ENCODE results near the gene ADGRA1. TPM values are rescaled to one million over a fixed set of nuclear protein-coding genes. Genes with fewer than 3 reads are reported as not detected.

ADGRA1 gene
- total RNA-seq, 2 donors from 2014 or later, result 0.24 to 1.0 TPM

- Mint-ChIP-seq H3K9me3 (peaks cover 17% of the 10 kb centered on the region), H3K27me3 (ENCODE audit: insufficient read depth) (no peaks in the 10 kb centered on the region), H3K4me1 (no peaks in the 10 kb centered on the region), H3K36me3 (ENCODE audit: low read depth) (peaks cover 13% of the 10 kb centered on the region), H3K4me3 (no peak overlapping the region), H3K27ac (no peak overlapping the region)
- no peak overlapping the region for H3K4me3 ChIP-seq (ENCODE audit: low read length)
- 92 to 97% methylated on average over 8 to 12 of the region's 12 CpGs for WGBS, 2 experiments (ENCODE audit: insufficient coverage in 1 of 2, insufficient read length in 1 of 2)
- no peak overlapping the region for H3K9ac ChIP-seq (ENCODE audit: extremely low read depth, low read length, poor library complexity, severe bottlenecking)
- TF ChIP-seq CTCF (conservative IDR thresholded peaks at IDR 0.05), result no peak
- H3K4me1 ChIP-seq (ENCODE audit: control insufficient read depth, insufficient read depth, low read length), result no peaks in the 10 kb centered on the region
- H3K27ac ChIP-seq (ENCODE audit: low read depth, low read length), result no peak overlapping the region
- H3K9me3 ChIP-seq (ENCODE audit: control insufficient read depth, low read length), result peaks cover 8% of the 10 kb centered on the region
- H3K36me3 ChIP-seq (ENCODE audit: control insufficient read depth, insufficient read depth, low read length), result no peaks in the 10 kb centered on the region
- no peak for DNase-seq
- no peaks in the 10 kb centered on the region for H3K27me3 ChIP-seq (ENCODE audit: control insufficient read depth, insufficient read depth, low read length, poor library complexity, severe bottlenecking)
Measured at GRCh38 chr10:133177380-133178157, 89.8 kb downstream of the ADGRA1 start.

- no peaks in the 10 kb centered on the region for H3K4me1 Mint-ChIP-seq
- H3K4me3 ChIP-seq (ENCODE audit: low read length), result no peak overlapping the region
- H3K27me3 ChIP-seq (ENCODE audit: control insufficient read depth, insufficient read depth, low read length, poor library complexity, severe bottlenecking), result no peaks in the 10 kb centered on the region
- H3K9me3 ChIP-seq (ENCODE audit: control insufficient read depth, low read length), result peaks cover 8% of the 10 kb centered on the region
- H3K27ac Mint-ChIP-seq, result no peak overlapping the region
- no peaks in the 10 kb centered on the region for H3K4me1 ChIP-seq (ENCODE audit: control insufficient read depth, insufficient read depth, low read length)
- H3K9me3 Mint-ChIP-seq, result peaks cover 13% of the 10 kb centered on the region
- 92 to 96% methylated on average over 19 to 29 of the region's 29 CpGs for WGBS, 2 experiments (ENCODE audit: insufficient coverage in 1 of 2, insufficient read length in 1 of 2)
- H3K36me3 ChIP-seq (ENCODE audit: control insufficient read depth, insufficient read depth, low read length), result no peaks in the 10 kb centered on the region
- H3K4me3 Mint-ChIP-seq, result no peak overlapping the region
- H3K27ac ChIP-seq (ENCODE audit: low read depth, low read length), result no peak overlapping the region
- no peaks in the 10 kb centered on the region for H3K27me3 Mint-ChIP-seq (ENCODE audit: insufficient read depth)
- peaks cover 11% of the 10 kb centered on the region for H3K36me3 Mint-ChIP-seq (ENCODE audit: low read depth)
- no peak for TF ChIP-seq CTCF (conservative IDR thresholded peaks at IDR 0.05)
- H3K9ac ChIP-seq (ENCODE audit: extremely low read depth, low read length, poor library complexity, severe bottlenecking), result no peak overlapping the region
- DNase-seq, result no peak
Measured at GRCh38 chr10:133178357-133179127, 90.8 kb downstream of the ADGRA1 start.

GRCh38 chr10:133179128-133179520 is 91.4 kb downstream of the ADGRA1 start:
- no peak overlapping the region for H3K4me3 ChIP-seq (ENCODE audit: low read length)
- no peak for DNase-seq

More at GRCh38 chr10:133179128-133179520, 91.4 kb downstream of the ADGRA1 start:
- no peaks in the 10 kb centered on the region for H3K27me3 Mint-ChIP-seq (ENCODE audit: insufficient read depth)
- peaks cover 13% of the 10 kb centered on the region for H3K9me3 Mint-ChIP-seq
- WGBS, 2 experiments (ENCODE audit: insufficient coverage in 1 of 2, insufficient read length in 1 of 2), result 84% methylated on average over 8 to 11 of the region's 11 CpGs
- Histone ChIP-seq H3K4me1 (ENCODE audit: control insufficient read depth, insufficient read depth, low read length) (no peaks in the 10 kb centered on the region), H3K9ac (ENCODE audit: extremely low read depth, low read length, poor library complexity, severe bottlenecking) (no peak overlapping the region), H3K27ac (ENCODE audit: low read depth, low read length) (no peak overlapping the region), H3K27me3 (ENCODE audit: control insufficient read depth, insufficient read depth, low read length, poor library complexity, severe bottlenecking) (no peaks in the 10 kb centered on the region), H3K9me3 (ENCODE audit: control insufficient read depth, low read length) (peaks cover 8% of the 10 kb centered on the region), H3K36me3 (ENCODE audit: control insufficient read depth, insufficient read depth, low read length) (no peaks in the 10 kb centered on the region)
- H3K36me3 Mint-ChIP-seq (ENCODE audit: low read depth), result peaks cover 11% of the 10 kb centered on the region
- no peak overlapping the region for H3K27ac Mint-ChIP-seq
- no peaks in the 10 kb centered on the region for H3K4me1 Mint-ChIP-seq
- no peak for TF ChIP-seq CTCF (conservative IDR thresholded peaks at IDR 0.05)
- no peak overlapping the region for H3K4me3 Mint-ChIP-seq

All from endodermal cell (in vitro differentiated cells).